ENCODE data around the gene ARMC10. TPM values are rescaled to one million over a fixed set of nuclear protein-coding genes. Genes with fewer than 3 reads are reported as not detected.

Gene ARMC10
- total and polyA plus RNA-seq, 2 experiments from 2014 or later, result 43.4 to 48.2 TPM

DNA sequence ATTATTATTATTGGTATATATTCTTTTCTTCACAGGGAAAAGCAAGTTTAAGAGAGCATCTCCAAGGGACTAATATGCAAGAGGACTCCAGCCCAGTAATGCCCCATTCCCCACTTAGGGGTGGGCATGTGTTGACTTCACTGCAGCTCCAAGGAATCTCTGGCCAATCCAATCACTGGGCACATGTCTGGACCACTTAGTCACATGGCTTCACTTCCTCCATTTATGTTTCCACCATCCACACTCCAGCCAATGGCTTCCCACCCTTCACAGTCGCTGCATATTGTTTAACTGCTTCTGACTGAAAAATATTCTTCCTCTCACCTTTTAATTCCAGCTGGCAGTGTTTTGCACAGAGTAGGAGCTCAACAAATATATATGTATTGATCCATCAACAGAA, 43.9 kb upstream of the ARMC10 start (continued):
- TF ChIP-seq, protein P1, sequence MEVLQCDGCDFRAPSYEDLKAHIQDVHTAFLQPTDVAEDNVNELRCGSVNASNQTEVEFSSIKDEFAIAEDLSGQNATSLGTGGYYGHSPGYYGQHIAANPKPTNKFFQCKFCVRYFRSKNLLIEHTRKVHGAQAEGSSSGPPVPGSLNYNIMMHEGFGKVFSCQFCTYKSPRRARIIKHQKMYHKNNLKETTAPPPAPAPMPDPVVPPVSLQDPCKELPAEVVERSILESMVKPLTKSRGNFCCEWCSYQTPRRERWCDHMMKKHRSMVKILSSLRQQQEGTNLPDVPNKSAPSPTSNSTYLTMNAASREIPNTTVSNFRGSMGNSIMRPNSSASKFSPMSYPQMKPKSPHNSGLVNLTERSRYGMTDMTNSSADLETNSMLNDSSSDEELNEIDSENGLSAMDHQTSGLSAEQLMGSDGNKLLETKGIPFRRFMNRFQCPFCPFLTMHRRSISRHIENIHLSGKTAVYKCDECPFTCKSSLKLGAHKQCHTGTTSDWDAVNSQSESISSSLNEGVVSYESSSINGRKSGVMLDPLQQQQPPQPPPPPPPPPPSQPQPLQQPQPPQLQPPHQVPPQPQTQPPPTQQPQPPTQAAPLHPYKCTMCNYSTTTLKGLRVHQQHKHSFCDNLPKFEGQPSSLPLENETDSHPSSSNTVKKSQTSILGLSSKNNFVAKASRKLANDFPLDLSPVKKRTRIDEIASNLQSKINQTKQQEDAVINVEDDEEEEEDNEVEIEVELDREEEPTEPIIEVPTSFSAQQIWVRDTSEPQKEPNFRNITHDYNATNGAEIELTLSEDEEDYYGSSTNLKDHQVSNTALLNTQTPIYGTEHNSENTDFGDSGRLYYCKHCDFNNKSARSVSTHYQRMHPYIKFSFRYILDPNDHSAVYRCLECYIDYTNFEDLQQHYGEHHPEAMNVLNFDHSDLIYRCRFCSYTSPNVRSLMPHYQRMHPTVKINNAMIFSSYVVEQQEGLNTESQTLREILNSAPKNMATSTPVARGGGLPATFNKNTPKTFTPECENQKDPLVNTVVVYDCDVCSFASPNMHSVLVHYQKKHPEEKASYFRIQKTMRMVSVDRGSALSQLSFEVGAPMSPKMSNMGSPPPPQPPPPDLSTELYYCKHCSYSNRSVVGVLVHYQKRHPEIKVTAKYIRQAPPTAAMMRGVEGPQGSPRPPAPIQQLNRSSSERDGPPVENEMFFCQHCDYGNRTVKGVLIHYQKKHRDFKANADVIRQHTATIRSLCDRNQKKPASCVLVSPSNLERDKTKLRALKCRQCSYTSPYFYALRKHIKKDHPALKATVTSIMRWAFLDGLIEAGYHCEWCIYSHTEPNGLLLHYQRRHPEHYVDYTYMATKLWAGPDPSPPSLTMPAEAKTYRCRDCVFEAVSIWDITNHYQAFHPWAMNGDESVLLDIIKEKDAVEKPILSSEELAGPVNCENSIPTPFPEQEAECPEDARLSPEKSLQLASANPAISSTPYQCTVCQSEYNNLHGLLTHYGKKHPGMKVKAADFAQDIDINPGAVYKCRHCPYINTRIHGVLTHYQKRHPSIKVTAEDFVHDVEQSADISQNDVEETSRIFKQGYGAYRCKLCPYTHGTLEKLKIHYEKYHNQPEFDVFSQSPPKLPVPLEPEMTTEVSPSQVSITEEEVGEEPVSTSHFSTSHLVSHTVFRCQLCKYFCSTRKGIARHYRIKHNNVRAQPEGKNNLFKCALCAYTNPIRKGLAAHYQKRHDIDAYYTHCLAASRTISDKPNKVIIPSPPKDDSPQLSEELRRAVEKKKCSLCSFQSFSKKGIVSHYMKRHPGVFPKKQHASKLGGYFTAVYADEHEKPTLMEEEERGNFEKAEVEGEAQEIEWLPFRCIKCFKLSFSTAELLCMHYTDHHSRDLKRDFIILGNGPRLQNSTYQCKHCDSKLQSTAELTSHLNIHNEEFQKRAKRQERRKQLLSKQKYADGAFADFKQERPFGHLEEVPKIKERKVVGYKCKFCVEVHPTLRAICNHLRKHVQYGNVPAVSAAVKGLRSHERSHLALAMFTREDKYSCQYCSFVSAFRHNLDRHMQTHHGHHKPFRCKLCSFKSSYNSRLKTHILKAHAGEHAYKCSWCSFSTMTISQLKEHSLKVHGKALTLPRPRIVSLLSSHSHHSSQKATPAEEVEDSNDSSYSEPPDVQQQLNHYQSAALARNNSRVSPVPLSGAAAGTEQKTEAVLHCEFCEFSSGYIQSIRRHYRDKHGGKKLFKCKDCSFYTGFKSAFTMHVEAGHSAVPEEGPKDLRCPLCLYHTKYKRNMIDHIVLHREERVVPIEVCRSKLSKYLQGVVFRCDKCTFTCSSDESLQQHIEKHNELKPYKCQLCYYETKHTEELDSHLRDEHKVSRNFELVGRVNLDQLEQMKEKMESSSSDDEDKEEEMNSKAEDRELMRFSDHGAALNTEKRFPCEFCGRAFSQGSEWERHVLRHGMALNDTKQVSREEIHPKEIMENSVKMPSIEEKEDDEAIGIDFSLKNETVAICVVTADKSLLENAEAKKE (CRISPR knock-in tag; IDR thresholded peaks at IDR 0.05), result no peak
- TF ChIP-seq EZH2 (IDR thresholded peaks at IDR 0.05; ENCODE audit: low read depth, unreplicated experiment) (no peak), JUNB (IDR thresholded peaks at IDR 0.05; ENCODE audit: unreplicated experiment) (no peak), ZNF331 (CRISPR knock-in tag; IDR thresholded peaks at IDR 0.05; ENCODE audit: low read depth) (no peak), CREB1 (CRISPR knock-in tag; IDR thresholded peaks at IDR 0.05; ENCODE audit: low read depth) (no peak)
- TF ChIP-seq, protein P2, sequence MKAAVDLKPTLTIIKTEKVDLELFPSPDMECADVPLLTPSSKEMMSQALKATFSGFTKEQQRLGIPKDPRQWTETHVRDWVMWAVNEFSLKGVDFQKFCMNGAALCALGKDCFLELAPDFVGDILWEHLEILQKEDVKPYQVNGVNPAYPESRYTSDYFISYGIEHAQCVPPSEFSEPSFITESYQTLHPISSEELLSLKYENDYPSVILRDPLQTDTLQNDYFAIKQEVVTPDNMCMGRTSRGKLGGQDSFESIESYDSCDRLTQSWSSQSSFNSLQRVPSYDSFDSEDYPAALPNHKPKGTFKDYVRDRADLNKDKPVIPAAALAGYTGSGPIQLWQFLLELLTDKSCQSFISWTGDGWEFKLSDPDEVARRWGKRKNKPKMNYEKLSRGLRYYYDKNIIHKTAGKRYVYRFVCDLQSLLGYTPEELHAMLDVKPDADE (IDR thresholded peaks at IDR 0.05), result no peak

DNA sequence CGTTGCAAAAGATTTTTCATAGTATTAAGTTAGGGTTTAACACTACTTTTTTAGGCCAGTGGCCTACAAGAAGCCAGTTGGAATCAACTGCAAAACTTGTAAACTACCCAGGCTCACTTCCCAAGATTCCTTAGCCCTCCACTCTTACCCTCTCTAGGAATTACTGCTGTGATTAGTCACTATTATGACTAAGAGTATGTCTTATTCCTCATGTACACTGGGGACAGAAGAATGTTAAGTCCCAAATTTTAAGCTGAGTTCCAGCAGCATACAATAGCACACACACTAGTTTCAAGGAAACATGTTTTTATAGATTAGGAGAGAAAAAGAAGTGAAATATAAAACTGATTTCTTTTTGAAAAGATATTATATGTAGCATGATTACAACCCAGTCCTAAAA, 43.2 kb upstream of the ARMC10 start:
- H3K4me3 Mint-ChIP-seq, result no peak overlapping the region
- H3K9me3 Mint-ChIP-seq, result peaks cover 15% of the 10 kb centered on the region
- Histone ChIP-seq H3K4me2 (no peak overlapping the region), H3K4me1 (ENCODE audit: insufficient read depth) (no peaks in the 10 kb centered on the region), H3K36me3 (ENCODE audit: insufficient read depth) (no peaks in the 10 kb centered on the region), H3K4me3 (no peak overlapping the region), H3K9me2 (ENCODE audit: insufficient read depth) (no peaks in the 10 kb centered on the region), H3K79me2 (replicated peaks; ENCODE audit: insufficient read depth) (no peaks in the 10 kb centered on the region), H4K20me1 (replicated peaks; ENCODE audit: insufficient read depth) (no peaks in the 10 kb centered on the region), H3K27ac (ENCODE audit: low read depth) (no peak overlapping the region), H3F3A (replicated peaks; ENCODE audit: low read depth) (no peaks in the 10 kb centered on the region), H2AFZ (no peak overlapping the region), H3K27me3 (ENCODE audit: insufficient read depth) (no peaks in the 10 kb centered on the region)
- peaks cover 2% of the 10 kb centered on the region for H3K27me3 Mint-ChIP-seq (ENCODE audit: insufficient read depth, low read depth, poor library complexity)
- peaks cover 12% of the 10 kb centered on the region for H3K36me3 Mint-ChIP-seq (ENCODE audit: low read depth)
- ATAC-seq (no peak), DNase-seq (ENCODE audit: low spot score) (no peak)
- H3K27ac Mint-ChIP-seq, result no peak overlapping the region
- no peaks in the 10 kb centered on the region for H3K4me1 Mint-ChIP-seq
- TF ChIP-seq, protein P3, sequence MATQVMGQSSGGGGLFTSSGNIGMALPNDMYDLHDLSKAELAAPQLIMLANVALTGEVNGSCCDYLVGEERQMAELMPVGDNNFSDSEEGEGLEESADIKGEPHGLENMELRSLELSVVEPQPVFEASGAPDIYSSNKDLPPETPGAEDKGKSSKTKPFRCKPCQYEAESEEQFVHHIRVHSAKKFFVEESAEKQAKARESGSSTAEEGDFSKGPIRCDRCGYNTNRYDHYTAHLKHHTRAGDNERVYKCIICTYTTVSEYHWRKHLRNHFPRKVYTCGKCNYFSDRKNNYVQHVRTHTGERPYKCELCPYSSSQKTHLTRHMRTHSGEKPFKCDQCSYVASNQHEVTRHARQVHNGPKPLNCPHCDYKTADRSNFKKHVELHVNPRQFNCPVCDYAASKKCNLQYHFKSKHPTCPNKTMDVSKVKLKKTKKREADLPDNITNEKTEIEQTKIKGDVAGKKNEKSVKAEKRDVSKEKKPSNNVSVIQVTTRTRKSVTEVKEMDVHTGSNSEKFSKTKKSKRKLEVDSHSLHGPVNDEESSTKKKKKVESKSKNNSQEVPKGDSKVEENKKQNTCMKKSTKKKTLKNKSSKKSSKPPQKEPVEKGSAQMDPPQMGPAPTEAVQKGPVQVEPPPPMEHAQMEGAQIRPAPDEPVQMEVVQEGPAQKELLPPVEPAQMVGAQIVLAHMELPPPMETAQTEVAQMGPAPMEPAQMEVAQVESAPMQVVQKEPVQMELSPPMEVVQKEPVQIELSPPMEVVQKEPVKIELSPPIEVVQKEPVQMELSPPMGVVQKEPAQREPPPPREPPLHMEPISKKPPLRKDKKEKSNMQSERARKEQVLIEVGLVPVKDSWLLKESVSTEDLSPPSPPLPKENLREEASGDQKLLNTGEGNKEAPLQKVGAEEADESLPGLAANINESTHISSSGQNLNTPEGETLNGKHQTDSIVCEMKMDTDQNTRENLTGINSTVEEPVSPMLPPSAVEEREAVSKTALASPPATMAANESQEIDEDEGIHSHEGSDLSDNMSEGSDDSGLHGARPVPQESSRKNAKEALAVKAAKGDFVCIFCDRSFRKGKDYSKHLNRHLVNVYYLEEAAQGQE (IDR thresholded peaks at IDR 0.05; ENCODE audit: unreplicated experiment), result no peak
- TF ChIP-seq NANOG (IDR thresholded peaks at IDR 0.05; ENCODE audit: borderline replicate concordance) (no peak), STAT1 (IDR thresholded peaks at IDR 0.05; ENCODE audit: unreplicated experiment) (no peak), ZNF114 (CRISPR knock-in tag; IDR thresholded peaks at IDR 0.05) (no peak), ZNF331 (CRISPR knock-in tag; IDR thresholded peaks at IDR 0.05; ENCODE audit: low read depth) (no peak)
